H9 (cell line): ENCODE measurements around the gene CTNNA1. TPM values are rescaled to one million over a fixed set of nuclear protein-coding genes. Genes with fewer than 3 reads are reported as not detected.

Source experiments
- DNase-seq: peaks from one replicate; pipeline ENCODE4 v3.0.0-alpha.2; 2017
- H2AFZ ChIP-seq: one replicate; pipeline ENCODE4 v1.6.1; 2013; ENCODE audit warnings: mild to moderate bottlenecking, low read length, control low read depth, moderate library complexity
- H2AK5ac ChIP-seq: 2 replicates; pipeline ENCODE4 v1.6.1; 2013; ENCODE audit warnings: low read length, control low read depth, mixed read lengths; ENCODE audit not compliant: insufficient read length
- H2BK120ac ChIP-seq: one replicate; pipeline ENCODE4 v1.6.1; 2013; ENCODE audit warnings: low read depth, mild to moderate bottlenecking, low read length, control low read depth, inconsistent platforms; ENCODE audit not compliant: poor library complexity, severe bottlenecking
- H2BK12ac ChIP-seq: 2 replicates; pipeline ENCODE4 v1.6.1; 2013; ENCODE audit warnings: low read length, control low read depth, mixed read lengths, low read depth; ENCODE audit not compliant: insufficient read length
- H2BK15ac ChIP-seq: 2 replicates; pipeline ENCODE4 v1.6.1; 2013; ENCODE audit warnings: low read depth, low read length, control low read depth
- H2BK20ac ChIP-seq: one replicate; pipeline ENCODE4 v1.6.1; 2013; ENCODE audit warnings: low read depth, mild to moderate bottlenecking, low read length, control low read depth, inconsistent platforms; ENCODE audit not compliant: poor library complexity, severe bottlenecking
- H2BK5ac ChIP-seq: 2 replicates; pipeline ENCODE4 v1.6.1; 2013; ENCODE audit warnings: low read length, control low read depth, mixed read lengths; ENCODE audit not compliant: insufficient read length
- H3K14ac ChIP-seq: 2 replicates; pipeline ENCODE4 v1.6.1; 2013; ENCODE audit warnings: low read length, control low read depth; ENCODE audit not compliant: insufficient read depth
- H3K18ac ChIP-seq: 2 replicates; pipeline ENCODE4 v1.6.1; 2013; ENCODE audit warnings: low read depth, mild to moderate bottlenecking, mixed read lengths, low read length, control low read depth; ENCODE audit not compliant: insufficient read length
- H3K23ac ChIP-seq: 2 replicates; pipeline ENCODE4 v1.6.1; 2013; ENCODE audit warnings: low read length, control low read depth, mixed read lengths, low read depth; ENCODE audit not compliant: insufficient read length
- H3K23me2 ChIP-seq: 2 replicates; pipeline ENCODE4 v1.6.1; 2013; ENCODE audit warnings: low read depth, mild to moderate bottlenecking, mixed read lengths, low read length, control low read depth; ENCODE audit not compliant: insufficient read length, poor library complexity, severe bottlenecking
- H3K27ac ChIP-seq: 2 replicates; pipeline ENCODE4 v1.5.1; 2013; ENCODE audit warnings: low read length, control low read depth, mixed read lengths, low read depth; ENCODE audit not compliant: insufficient read length
- H3K27me3 ChIP-seq: 2 replicates; pipeline ENCODE4 v1.6.1; 2013; ENCODE audit warnings: low read length, control low read depth, inconsistent platforms; ENCODE audit not compliant: insufficient read depth
- H3K4ac ChIP-seq: 2 replicates; pipeline ENCODE4 v1.6.1; 2013; ENCODE audit warnings: low read depth, mild to moderate bottlenecking, control low read depth, inconsistent platforms, low read length, moderate library complexity
- H3K4me1 ChIP-seq: 2 replicates; pipeline ENCODE4 v1.6.1; 2013; ENCODE audit warnings: low read length, control low read depth, inconsistent platforms; ENCODE audit not compliant: insufficient read depth
- H3K4me2 ChIP-seq: 2 replicates; pipeline ENCODE4 v1.6.1; 2013; ENCODE audit warnings: low read length, control low read depth, mixed read lengths; ENCODE audit not compliant: insufficient read length, insufficient read depth
- H3K56ac ChIP-seq: 2 replicates; pipeline ENCODE4 v1.6.1; 2013; ENCODE audit warnings: low read depth, mild to moderate bottlenecking, mixed read lengths, low read length, control low read depth; ENCODE audit not compliant: insufficient read length
- H3K79me1 ChIP-seq: 2 replicates; pipeline ENCODE4 v1.6.1; 2013; ENCODE audit warnings: low read depth, mild to moderate bottlenecking, moderate library complexity, low read length, control low read depth, inconsistent platforms; ENCODE audit not compliant: insufficient read depth, poor library complexity, severe bottlenecking
- H3K79me2 ChIP-seq: 2 replicates; pipeline ENCODE4 v1.6.1; 2013; ENCODE audit warnings: low read length, control low read depth, inconsistent platforms; ENCODE audit not compliant: insufficient read depth
- H3K9ac ChIP-seq: 2 replicates; pipeline ENCODE4 v1.6.1; 2013; ENCODE audit warnings: low read length, control low read depth, mixed read lengths; ENCODE audit not compliant: insufficient read length; ENCODE audit errors: extremely low read depth
- H3K9me3 ChIP-seq: one replicate; pipeline ENCODE4 v1.6.1; 2013; ENCODE audit warnings: low read depth, low read length, inconsistent platforms; ENCODE audit not compliant: control insufficient read depth
- H3T11ph ChIP-seq: one replicate; pipeline ENCODE4 v1.6.1; 2013; ENCODE audit warnings: mild to moderate bottlenecking, low read length, control low read depth, inconsistent platforms
- H4K20me1 ChIP-seq: one replicate; pipeline ENCODE4 v1.6.1; 2013; ENCODE audit not compliant: control insufficient read depth, insufficient read length, insufficient read depth
- H4K5ac ChIP-seq: 2 replicates; pipeline ENCODE4 v1.6.1; 2013; ENCODE audit warnings: low read depth, mild to moderate bottlenecking, mixed read lengths, low read length, control low read depth; ENCODE audit not compliant: insufficient read length
- H4K8ac ChIP-seq: replicated peaks from 2 replicates; pipeline ENCODE4 v1.6.1; 2013; ENCODE audit warnings: low read length, control low read depth, mixed read lengths, low read depth; ENCODE audit not compliant: insufficient read length
- H4K91ac ChIP-seq: 2 replicates; pipeline ENCODE4 v1.6.1; 2013; ENCODE audit warnings: low read depth, mild to moderate bottlenecking, moderate library complexity, mixed read lengths, low read length, control low read depth; ENCODE audit not compliant: insufficient read length
- H3K27ac Mint-ChIP-seq, 3 experiments: 2 replicates in 2 of 3; 3 replicates in 1 of 3; pipeline ENCODE4 v1.8.0; 2020 to 2021; ENCODE audit warnings: mixed read lengths in 3 of 3, mild to moderate bottlenecking in 1 of 3, moderate library complexity in 1 of 3
- H3K27me3 Mint-ChIP-seq: 2 replicates; pipeline ENCODE4 v1.8.0; 2021; ENCODE audit warnings: low read depth, mild to moderate bottlenecking, moderate library complexity, mixed read lengths
- H3K36me3 Mint-ChIP-seq, 3 experiments: 2 replicates in 2 of 3; 3 replicates in 1 of 3; pipeline ENCODE4 v1.8.0; 2020 to 2021; ENCODE audit warnings: low read depth in 3 of 3, mixed read lengths in 3 of 3; ENCODE audit not compliant: insufficient read depth in 1 of 3
- H3K4me1 Mint-ChIP-seq, 2 experiments: 2 replicates each; pipeline ENCODE4 v1.8.0; 2020; ENCODE audit warnings: mixed read lengths in 2 of 2
- H3K4me3 Mint-ChIP-seq, 2 experiments: 2 replicates in 1 of 2; 3 replicates in 1 of 2; pipeline ENCODE4 v1.8.0; 2020 to 2021; ENCODE audit warnings: mild to moderate bottlenecking in 2 of 2, mixed read lengths in 2 of 2, moderate library complexity in 1 of 2
- H3K9me3 Mint-ChIP-seq, 2 experiments: 2 replicates in 1 of 2; 3 replicates in 1 of 2; pipeline ENCODE4 v1.8.0; 2020; ENCODE audit warnings: mild to moderate bottlenecking in 2 of 2, mixed read lengths in 2 of 2, moderate library complexity in 1 of 2
- WGBS: extraction: QIAGEN DNeasy Blood & Tissue Kit; methylation state at CpG from one replicate; pipeline ENCODE4 v1.1.7; 2013; ENCODE audit warnings: missing lambda C conversion rate, low lambda C conversion rate, mixed read lengths; ENCODE audit not compliant: insufficient read length; ENCODE audit errors: extremely low coverage; 5-methylcytosine and 5-hydroxymethylcytosine counted together
- total RNA-seq: library from RNA; stranded (reverse); gene quantifications from 2 replicates; pipeline ENCODE4 v1.2.1, GENCODE V29; 2021
- TF ChIP-seq, protein P1 (sequence below): fragments of 200-600 bp; sonication (generic); conservative IDR thresholded peaks from 3 replicates; pipeline ENCODE4 v1.8.0; 2021; ENCODE audit warnings: antibody characterized with exemption, mild to moderate bottlenecking

Gene CTNNA1
- total RNA-seq, 1 experiment from 2014 or later = 354 TPM

DNA sequence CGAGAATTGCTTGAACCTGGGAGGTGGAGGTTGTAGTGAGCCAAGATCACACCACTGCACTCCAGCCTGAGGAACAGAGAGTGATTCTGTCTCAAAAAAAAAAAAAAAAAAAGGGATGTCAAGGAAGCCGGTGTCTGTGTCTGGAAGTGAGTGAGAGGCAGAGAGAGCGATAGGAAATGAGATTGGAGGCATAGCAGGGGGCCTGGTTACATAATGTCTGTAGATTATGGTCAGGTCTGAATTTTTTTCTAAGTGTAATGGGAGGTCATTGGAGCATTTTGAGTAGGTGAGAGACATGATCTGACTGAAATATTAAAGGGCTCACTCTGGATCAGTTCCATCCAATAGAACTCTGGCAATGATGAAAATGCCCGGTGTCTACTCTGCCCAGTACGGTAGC is 40.4 kb upstream of the CTNNA1 start:
- Histone ChIP-seq H4K5ac (no peak overlapping the region), H3K27me3 (no peaks in the 10 kb centered on the region), H2BK12ac (no peak overlapping the region), H2BK15ac (no peak overlapping the region), H3K4ac (no peak overlapping the region), H3K79me1 (no peaks in the 10 kb centered on the region), H4K91ac (no peak overlapping the region), H3K79me2 (no peaks in the 10 kb centered on the region), H3K56ac (no peak overlapping the region), H3K4me1 (peaks cover 3% of the 10 kb centered on the region; the same call in 1 of the 2 replicates), H2BK120ac (no peak overlapping the region), H3K23me2 (no peaks in the 10 kb centered on the region), H3K27ac (no peak overlapping the region), H4K8ac (no peak overlapping the region), H2AK5ac (no peak overlapping the region), H3K23ac (no peak overlapping the region), H3K9ac (no peak overlapping the region), H3T11ph (no peak overlapping the region), H3K14ac (no peak overlapping the region), H2AFZ (no peak overlapping the region), H3K18ac (no peak overlapping the region), H4K20me1 (no peaks in the 10 kb centered on the region), H3K9me3 (no peaks in the 10 kb centered on the region), H2BK20ac (no peak overlapping the region), H2BK5ac (no peak overlapping the region), H3K4me2 (no peak overlapping the region)
- H3K4me1 Mint-ChIP-seq = peaks cover 35% of the 10 kb centered on the region in 2 experiments
- H3K9me3 Mint-ChIP-seq = no peaks in the 10 kb centered on the region
- TF ChIP-seq, protein P1, sequence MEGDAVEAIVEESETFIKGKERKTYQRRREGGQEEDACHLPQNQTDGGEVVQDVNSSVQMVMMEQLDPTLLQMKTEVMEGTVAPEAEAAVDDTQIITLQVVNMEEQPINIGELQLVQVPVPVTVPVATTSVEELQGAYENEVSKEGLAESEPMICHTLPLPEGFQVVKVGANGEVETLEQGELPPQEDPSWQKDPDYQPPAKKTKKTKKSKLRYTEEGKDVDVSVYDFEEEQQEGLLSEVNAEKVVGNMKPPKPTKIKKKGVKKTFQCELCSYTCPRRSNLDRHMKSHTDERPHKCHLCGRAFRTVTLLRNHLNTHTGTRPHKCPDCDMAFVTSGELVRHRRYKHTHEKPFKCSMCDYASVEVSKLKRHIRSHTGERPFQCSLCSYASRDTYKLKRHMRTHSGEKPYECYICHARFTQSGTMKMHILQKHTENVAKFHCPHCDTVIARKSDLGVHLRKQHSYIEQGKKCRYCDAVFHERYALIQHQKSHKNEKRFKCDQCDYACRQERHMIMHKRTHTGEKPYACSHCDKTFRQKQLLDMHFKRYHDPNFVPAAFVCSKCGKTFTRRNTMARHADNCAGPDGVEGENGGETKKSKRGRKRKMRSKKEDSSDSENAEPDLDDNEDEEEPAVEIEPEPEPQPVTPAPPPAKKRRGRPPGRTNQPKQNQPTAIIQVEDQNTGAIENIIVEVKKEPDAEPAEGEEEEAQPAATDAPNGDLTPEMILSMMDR = no peak
- no peak for DNase-seq
- H3K27me3 Mint-ChIP-seq = no peaks in the 10 kb centered on the region
- no peaks in the 10 kb centered on the region for H3K36me3 Mint-ChIP-seq
- H3K27ac Mint-ChIP-seq = no peak overlapping the region; a peak in 1 of 7 replicates
- H3K4me3 Mint-ChIP-seq = no peak overlapping the region
- WGBS = no CpG with 5 or more reads among the region's 5 CpGs
